Measurements from ENCODE around the gene AADACL4. TPM values are rescaled to one million over a fixed set of nuclear protein-coding genes. Genes with fewer than 3 reads are reported as not detected.

Gene AADACL4
- total and polyA plus RNA-seq, 2 of the 8 experiments (the other 6 are each of a cell fraction or from before 2014, with no cell fraction given) = 0.08 TPM; not detected in 1

- TF ChIP-seq, protein P1, sequence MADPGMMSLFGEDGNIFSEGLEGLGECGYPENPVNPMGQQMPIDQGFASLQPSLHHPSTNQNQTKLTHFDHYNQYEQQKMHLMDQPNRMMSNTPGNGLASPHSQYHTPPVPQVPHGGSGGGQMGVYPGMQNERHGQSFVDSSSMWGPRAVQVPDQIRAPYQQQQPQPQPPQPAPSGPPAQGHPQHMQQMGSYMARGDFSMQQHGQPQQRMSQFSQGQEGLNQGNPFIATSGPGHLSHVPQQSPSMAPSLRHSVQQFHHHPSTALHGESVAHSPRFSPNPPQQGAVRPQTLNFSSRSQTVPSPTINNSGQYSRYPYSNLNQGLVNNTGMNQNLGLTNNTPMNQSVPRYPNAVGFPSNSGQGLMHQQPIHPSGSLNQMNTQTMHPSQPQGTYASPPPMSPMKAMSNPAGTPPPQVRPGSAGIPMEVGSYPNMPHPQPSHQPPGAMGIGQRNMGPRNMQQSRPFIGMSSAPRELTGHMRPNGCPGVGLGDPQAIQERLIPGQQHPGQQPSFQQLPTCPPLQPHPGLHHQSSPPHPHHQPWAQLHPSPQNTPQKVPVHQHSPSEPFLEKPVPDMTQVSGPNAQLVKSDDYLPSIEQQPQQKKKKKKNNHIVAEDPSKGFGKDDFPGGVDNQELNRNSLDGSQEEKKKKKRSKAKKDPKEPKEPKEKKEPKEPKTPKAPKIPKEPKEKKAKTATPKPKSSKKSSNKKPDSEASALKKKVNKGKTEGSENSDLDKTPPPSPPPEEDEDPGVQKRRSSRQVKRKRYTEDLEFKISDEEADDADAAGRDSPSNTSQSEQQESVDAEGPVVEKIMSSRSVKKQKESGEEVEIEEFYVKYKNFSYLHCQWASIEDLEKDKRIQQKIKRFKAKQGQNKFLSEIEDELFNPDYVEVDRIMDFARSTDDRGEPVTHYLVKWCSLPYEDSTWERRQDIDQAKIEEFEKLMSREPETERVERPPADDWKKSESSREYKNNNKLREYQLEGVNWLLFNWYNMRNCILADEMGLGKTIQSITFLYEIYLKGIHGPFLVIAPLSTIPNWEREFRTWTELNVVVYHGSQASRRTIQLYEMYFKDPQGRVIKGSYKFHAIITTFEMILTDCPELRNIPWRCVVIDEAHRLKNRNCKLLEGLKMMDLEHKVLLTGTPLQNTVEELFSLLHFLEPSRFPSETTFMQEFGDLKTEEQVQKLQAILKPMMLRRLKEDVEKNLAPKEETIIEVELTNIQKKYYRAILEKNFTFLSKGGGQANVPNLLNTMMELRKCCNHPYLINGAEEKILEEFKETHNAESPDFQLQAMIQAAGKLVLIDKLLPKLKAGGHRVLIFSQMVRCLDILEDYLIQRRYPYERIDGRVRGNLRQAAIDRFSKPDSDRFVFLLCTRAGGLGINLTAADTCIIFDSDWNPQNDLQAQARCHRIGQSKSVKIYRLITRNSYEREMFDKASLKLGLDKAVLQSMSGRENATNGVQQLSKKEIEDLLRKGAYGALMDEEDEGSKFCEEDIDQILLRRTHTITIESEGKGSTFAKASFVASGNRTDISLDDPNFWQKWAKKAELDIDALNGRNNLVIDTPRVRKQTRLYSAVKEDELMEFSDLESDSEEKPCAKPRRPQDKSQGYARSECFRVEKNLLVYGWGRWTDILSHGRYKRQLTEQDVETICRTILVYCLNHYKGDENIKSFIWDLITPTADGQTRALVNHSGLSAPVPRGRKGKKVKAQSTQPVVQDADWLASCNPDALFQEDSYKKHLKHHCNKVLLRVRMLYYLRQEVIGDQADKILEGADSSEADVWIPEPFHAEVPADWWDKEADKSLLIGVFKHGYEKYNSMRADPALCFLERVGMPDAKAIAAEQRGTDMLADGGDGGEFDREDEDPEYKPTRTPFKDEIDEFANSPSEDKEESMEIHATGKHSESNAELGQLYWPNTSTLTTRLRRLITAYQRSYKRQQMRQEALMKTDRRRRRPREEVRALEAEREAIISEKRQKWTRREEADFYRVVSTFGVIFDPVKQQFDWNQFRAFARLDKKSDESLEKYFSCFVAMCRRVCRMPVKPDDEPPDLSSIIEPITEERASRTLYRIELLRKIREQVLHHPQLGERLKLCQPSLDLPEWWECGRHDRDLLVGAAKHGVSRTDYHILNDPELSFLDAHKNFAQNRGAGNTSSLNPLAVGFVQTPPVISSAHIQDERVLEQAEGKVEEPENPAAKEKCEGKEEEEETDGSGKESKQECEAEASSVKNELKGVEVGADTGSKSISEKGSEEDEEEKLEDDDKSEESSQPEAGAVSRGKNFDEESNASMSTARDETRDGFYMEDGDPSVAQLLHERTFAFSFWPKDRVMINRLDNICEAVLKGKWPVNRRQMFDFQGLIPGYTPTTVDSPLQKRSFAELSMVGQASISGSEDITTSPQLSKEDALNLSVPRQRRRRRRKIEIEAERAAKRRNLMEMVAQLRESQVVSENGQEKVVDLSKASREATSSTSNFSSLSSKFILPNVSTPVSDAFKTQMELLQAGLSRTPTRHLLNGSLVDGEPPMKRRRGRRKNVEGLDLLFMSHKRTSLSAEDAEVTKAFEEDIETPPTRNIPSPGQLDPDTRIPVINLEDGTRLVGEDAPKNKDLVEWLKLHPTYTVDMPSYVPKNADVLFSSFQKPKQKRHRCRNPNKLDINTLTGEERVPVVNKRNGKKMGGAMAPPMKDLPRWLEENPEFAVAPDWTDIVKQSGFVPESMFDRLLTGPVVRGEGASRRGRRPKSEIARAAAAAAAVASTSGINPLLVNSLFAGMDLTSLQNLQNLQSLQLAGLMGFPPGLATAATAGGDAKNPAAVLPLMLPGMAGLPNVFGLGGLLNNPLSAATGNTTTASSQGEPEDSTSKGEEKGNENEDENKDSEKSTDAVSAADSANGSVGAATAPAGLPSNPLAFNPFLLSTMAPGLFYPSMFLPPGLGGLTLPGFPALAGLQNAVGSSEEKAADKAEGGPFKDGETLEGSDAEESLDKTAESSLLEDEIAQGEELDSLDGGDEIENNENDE (IDR thresholded peaks at IDR 0.05; ENCODE audit: insufficient replicate concordance, low read length) = no peak
- no peak for TF ChIP-seq YY1 (IDR thresholded peaks at IDR 0.05; ENCODE audit: low read depth, low read length)
- TF ChIP-seq ATF3 (IDR thresholded peaks at IDR 0.05; ENCODE audit: insufficient read depth, low read depth, low read length) = no peak
- no peak for TF ChIP-seq TCF12 (IDR thresholded peaks at IDR 0.05; ENCODE audit: low read depth, low read length)
- no peak for TF ChIP-seq PHF8 (conservative IDR thresholded peaks at IDR 0.05; ENCODE audit: low read depth, low read length)
- TF ChIP-seq POLR2AphosphoS5 (IDR thresholded peaks at IDR 0.05; ENCODE audit: low read depth, low read length) = no peak; the same call in 1 of the 2 replicates
- TF ChIP-seq, protein P2, sequence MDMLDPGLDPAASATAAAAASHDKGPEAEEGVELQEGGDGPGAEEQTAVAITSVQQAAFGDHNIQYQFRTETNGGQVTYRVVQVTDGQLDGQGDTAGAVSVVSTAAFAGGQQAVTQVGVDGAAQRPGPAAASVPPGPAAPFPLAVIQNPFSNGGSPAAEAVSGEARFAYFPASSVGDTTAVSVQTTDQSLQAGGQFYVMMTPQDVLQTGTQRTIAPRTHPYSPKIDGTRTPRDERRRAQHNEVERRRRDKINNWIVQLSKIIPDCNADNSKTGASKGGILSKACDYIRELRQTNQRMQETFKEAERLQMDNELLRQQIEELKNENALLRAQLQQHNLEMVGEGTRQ (IDR thresholded peaks at IDR 0.05; ENCODE audit: low read length) = no peak
Measured at GRCh38 chr1:12636098-12636950, 7.6 kb upstream of the AADACL4 start (continued).

All from H1 (cell line).